WERI-Rb-1 (cell line): ENCODE results near the gene PCLAF.

Experiments used
- DNase-seq: peaks from one replicate; pipeline ENCODE4 v3.0.0-alpha.2; 2020
- H3K27ac ChIP-seq: fragments of 250-450 bp; sonication (Bioruptor Pico); 2 replicates; pipeline ENCODE4 v1.5.1; 2020; ENCODE audit warnings: mild to moderate bottlenecking, moderate library complexity
- H3K27me3 ChIP-seq: fragments of 250-450 bp; sonication (Bioruptor Pico); 2 replicates; pipeline ENCODE4 v1.5.1; 2021; ENCODE audit warnings: mild to moderate bottlenecking, low read depth, moderate library complexity; ENCODE audit not compliant: insufficient read depth, severe bottlenecking
- H3K36me3 ChIP-seq: fragments of 250-450 bp; sonication (Bioruptor Pico); 2 replicates; pipeline ENCODE4 v1.5.1; 2020; ENCODE audit warnings: mild to moderate bottlenecking, moderate library complexity
- H3K4me3 ChIP-seq: 2 replicates; pipeline ENCODE4 v1.5.1; 2011; ENCODE audit warnings: low read depth, mild to moderate bottlenecking, control low read depth, low read length
- H3K9me3 ChIP-seq: fragments of 250-450 bp; sonication (Bioruptor Pico); 2 replicates; pipeline ENCODE4 v1.5.1; 2021; ENCODE audit warnings: mild to moderate bottlenecking, moderate library complexity; ENCODE audit not compliant: severe bottlenecking
- CTCF ChIP-seq: IDR thresholded peaks from 2 replicates; pipeline ENCODE4 v1.5.1; 2011; ENCODE audit warnings: low read depth, mild to moderate bottlenecking, control low read depth, inconsistent platforms, low read length

The PCLAF gene

GRCh38 chr15:64314456-64314855 lies 66.8 kb downstream of the PCLAF start:
- DNase-seq, result no peak
- Histone ChIP-seq H3K4me3 (no peak overlapping the region), H3K36me3 (no peaks in the 10 kb centered on the region; the same call in 1 of the 2 replicates), H3K27ac (no peak overlapping the region), H3K27me3 (no peaks in the 10 kb centered on the region), H3K9me3 (no peaks in the 10 kb centered on the region)
- TF ChIP-seq CTCF, result no peak
